C4-2B (cell line): ENCODE data around the gene SNAPC5.

Experiments used
- H3K27ac ChIP-seq: fragments of 450-650 bp; 2 replicates; pipeline ENCODE4 v1.5.1; 2017
- ZFX ChIP-seq: fragments of 450-650 bp; IDR thresholded peaks from 2 replicates; pipeline ENCODE4 v1.6.1; 2017
- TF ChIP-seq, protein P1 (sequence below): fragments of 450-650 bp; conservative IDR thresholded peaks from 2 replicates; pipeline ENCODE4 v1.5.1; 2017; ENCODE audit warnings: mild to moderate bottlenecking

Gene SNAPC5, protein sequence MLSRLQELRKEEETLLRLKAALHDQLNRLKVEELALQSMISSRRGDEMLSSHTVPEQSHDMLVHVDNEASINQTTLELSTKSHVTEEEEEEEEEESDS

DNA sequence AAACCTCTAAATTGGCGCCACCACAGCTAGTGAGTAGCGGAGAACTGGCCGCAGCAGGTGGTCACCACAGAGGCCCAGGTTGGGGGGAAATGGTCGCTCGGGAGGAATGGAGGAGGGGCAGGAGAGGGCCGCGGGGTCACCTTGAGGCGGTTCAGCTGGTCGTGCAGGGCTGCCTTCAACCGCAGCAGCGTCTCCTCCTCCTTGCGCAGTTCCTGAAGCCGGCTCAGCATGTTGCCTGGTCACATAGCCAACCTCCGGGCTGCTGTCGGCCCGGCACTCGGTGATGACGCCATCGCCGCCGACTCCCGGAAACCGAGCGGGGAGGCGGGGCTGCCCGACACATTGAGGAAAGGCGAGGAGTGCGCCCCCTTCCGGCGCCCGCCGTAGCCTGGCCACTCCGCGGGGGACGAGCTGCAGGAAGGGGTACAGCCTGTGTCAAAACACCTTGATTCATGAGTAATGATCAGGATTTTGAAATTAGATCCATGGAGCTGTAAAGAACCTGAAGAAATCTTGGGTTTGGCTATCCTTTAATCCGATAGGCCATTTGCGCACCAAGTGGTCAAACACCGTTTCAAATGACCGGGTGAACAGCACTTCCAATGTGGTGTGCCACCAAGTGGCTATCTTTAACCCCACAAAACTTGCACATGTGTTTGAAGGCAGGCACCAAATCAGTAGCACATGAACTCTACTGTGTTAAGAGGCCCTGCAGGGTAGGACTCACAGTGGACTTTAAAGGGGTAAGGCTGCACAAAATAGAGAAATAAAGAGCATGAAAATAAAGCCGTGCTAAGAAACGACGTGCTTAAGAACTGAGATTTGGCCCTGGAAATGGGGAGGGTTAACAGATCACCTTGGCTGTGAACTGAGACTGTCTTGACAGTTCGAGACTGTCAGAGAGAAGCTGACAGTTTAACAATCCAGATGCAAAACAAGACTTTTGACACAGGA is at the start of gene SNAPC5:
Gene SNAPC5 (minus strand): TSS at position 261 of the 954 bp plus-strand sequence. CDS start 31 bp downstream, at position 230.
- no peak for TF ChIP-seq ZFX
- TF ChIP-seq, protein P1, sequence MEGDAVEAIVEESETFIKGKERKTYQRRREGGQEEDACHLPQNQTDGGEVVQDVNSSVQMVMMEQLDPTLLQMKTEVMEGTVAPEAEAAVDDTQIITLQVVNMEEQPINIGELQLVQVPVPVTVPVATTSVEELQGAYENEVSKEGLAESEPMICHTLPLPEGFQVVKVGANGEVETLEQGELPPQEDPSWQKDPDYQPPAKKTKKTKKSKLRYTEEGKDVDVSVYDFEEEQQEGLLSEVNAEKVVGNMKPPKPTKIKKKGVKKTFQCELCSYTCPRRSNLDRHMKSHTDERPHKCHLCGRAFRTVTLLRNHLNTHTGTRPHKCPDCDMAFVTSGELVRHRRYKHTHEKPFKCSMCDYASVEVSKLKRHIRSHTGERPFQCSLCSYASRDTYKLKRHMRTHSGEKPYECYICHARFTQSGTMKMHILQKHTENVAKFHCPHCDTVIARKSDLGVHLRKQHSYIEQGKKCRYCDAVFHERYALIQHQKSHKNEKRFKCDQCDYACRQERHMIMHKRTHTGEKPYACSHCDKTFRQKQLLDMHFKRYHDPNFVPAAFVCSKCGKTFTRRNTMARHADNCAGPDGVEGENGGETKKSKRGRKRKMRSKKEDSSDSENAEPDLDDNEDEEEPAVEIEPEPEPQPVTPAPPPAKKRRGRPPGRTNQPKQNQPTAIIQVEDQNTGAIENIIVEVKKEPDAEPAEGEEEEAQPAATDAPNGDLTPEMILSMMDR, result peak; percentile 99
- H3K27ac ChIP-seq, result peak within 1 kb of the TSS; percentile 93

DNA sequence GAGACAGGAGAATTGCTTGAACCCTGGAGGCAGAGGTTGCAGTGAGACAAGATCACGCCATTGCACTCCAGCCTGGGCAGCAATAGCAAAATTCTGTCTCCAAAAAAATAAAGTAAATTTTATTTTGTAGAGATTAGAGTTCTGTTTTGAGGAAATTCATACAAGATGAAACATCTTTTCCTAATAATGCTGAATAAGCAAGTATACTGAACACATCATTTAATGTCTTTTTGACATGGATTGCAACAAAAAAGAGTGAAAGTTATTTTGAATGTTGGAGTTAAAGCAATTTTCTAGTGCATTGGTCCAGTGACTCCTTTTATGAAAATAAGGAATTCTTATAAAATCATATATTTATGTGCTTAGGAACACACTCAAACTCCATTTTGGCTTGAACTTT is 47.7 kb upstream of the SNAPC5 start:
- TF ChIP-seq ZFX, result no peak
- TF ChIP-seq, protein P1, result no peak
- no peak overlapping the region for H3K27ac ChIP-seq

DNA sequence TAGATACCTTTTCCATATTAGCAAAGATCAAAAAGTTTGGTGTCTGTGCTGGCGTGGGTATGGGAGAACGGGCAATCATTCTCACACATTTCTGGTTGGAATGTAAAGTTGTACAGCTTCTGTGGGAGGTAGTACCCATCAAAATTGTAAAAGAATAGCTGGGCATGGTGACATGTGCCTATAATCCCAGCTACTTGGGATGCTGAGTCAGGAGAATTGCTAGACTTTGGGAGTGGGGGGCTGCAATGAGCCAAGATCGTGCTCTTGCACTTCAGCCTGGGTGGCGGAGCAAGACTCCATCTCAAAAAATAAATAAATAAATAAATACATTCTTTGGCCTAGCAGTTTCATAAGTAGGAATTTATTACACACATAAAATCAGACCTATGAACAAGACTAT is 45.3 kb upstream of the SNAPC5 start:
- TF ChIP-seq, protein P1, result no peak

DNA sequence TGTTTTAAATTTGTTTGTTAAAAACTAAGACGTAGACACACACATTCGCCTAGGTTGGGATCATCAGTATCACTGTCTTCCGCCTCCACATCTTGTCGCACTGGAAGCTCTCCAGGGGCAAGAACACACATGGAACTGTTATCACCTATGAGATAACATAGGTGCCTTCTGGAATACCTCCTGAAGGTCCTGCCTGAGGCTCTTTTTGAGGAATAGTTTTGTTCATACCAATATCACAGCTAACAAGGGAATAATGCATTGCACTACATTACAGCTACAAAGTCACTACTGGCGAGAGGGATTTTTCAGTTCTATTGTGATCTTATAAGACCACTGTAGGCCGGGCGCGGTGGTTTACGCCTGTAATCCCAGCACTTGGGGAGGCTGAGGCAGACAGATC is 37.5 kb upstream of the SNAPC5 start:
- TF ChIP-seq, protein P1, result no peak
- H3K27ac ChIP-seq, result no peak overlapping the region

More for the DNA sequence above, 45.3 kb upstream of the SNAPC5 start:
- H3K27ac ChIP-seq, result no peak overlapping the region

DNA sequence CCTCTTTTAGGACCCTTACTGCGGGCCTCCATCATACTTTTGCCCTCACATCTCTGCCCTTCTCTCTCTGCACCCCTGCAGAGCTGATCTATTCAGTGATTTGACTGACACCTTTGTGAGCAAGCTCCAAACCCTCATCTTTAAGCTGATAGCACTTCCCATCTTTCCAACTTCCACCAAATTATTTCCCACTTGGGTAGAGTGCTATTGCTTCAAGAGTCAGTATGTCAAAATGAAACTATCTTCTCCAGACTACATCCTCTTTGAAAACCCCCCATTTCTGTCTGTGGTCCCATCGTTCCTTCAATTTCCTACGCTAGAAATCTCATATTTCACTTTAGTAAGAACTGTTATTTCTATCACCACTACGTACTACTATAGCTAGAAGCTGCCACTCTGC is 27.3 kb upstream of the SNAPC5 start:
- TF ChIP-seq, protein P1, result no peak
- no peak overlapping the region for H3K27ac ChIP-seq

DNA sequence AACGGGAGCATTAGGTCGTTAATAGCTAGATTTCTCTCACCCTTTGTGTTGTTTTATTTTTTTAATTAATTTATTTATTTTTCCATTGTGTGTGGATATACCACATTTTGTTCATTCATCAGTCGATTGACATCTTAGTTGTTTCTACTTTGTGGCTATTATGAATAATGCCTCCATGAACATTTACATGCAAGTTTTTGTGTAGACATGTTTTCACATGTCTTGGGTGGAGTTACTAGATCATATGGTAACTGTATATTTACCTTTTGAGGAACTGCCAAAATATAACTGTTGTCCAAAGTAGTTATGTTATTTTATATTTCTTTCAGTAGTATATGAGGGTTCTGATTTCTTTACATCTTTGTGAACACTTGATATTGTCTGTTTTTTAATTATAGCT is 26.4 kb upstream of the SNAPC5 start:
- H3K27ac ChIP-seq, result no peak overlapping the region
- TF ChIP-seq ZFX, result no peak
- TF ChIP-seq, protein P1, result no peak

DNA sequence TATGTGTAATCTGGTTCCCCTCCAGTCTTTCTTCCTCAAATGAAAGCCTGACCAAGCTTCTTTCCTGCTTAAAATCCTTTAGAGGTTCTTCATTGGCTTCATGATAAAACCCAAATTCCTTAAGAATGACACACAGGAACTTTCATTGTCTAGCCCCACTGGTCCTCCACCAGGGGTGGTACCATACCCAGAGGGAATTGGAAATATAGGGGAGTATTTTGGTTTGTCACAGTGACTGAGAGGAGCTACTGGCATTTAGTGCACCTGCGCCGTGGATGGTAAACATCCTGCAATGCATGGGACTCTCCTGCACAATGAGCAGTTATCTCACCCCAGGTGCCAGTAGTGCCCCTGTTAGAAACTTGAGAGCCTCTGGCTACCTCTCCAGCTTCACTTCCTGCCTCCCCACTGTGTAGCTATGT is 18.4 kb upstream of the SNAPC5 start:
- TF ChIP-seq ZFX, result no peak
- TF ChIP-seq, protein P1, result no peak
- no peak overlapping the region for H3K27ac ChIP-seq
